Spleen (tissue), 7 donors: ENCODE results near the gene DNAJB7.

Experiments
- POLR2A ChIP-seq, 3 donors: fragments of 450-650 bp; IDR thresholded peaks; one replicate each; pipeline ENCODE4 v1.5.1; 2017; ENCODE audit warnings: antibody characterized with exemption in 3 of 3, mild to moderate bottlenecking in 1 of 3
- POLR2AphosphoS5 ChIP-seq, 3 donors: sonication (generic); formaldehyde crosslinking; IDR thresholded peaks; one replicate each; pipeline ENCODE4 v1.5.1; 2017; ENCODE audit warnings: antibody characterized with exemption in 3 of 3
- TF ChIP-seq, protein P1 (sequence below), 11 experiments: fragments of 200-600 bp in 7 of 11; fragments of 450-650 bp in 4 of 11; sonication (generic) in 4 of 11; IDR thresholded peaks in 8 of 11; conservative IDR thresholded peaks in 3 of 11; 1 replicate in 7 of 11; 2 replicates in 4 of 11; pipeline versions ENCODE4 v1.4.0 to v1.8.0; 2016 to 2021; ENCODE audit warnings: antibody characterized with exemption in 11 of 11, inconsistent platforms in 4 of 11, mild to moderate bottlenecking in 1 of 11
- donor health status: DM: no; HTN: no; CAD: no; lungs with moderate emphysema.
- donor health status: DM: no; HTN: no; CAD: no.
- donor health status: DM: no; HTN: no; CAD: no.

DNA sequence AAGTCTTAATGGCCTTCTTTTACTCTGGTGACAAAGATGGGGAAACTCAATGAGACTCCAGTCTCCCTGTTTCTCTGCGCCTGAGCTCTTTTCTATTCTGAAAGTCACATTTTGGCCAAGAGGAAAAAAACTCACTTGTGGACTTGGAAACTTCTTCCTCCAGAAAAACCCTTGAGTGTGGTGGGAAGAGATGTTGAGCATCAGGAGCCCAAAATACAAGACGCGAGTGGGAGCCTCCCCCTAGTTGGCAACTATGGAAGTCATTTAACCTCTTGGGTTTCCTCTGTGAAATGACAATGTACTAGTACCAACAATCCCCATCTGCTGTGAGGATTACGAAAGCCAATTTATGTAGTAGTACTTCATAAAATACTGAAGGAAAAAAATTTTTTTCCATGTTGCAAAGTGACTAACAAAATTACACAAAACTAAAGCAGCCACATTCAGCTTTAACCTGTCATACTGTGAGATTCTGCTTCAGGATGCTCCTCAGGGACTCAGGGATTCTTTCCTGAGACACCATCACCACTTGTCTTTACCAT lies 42.2 kb downstream of the DNAJB7 start:
- TF ChIP-seq, protein P1, sequence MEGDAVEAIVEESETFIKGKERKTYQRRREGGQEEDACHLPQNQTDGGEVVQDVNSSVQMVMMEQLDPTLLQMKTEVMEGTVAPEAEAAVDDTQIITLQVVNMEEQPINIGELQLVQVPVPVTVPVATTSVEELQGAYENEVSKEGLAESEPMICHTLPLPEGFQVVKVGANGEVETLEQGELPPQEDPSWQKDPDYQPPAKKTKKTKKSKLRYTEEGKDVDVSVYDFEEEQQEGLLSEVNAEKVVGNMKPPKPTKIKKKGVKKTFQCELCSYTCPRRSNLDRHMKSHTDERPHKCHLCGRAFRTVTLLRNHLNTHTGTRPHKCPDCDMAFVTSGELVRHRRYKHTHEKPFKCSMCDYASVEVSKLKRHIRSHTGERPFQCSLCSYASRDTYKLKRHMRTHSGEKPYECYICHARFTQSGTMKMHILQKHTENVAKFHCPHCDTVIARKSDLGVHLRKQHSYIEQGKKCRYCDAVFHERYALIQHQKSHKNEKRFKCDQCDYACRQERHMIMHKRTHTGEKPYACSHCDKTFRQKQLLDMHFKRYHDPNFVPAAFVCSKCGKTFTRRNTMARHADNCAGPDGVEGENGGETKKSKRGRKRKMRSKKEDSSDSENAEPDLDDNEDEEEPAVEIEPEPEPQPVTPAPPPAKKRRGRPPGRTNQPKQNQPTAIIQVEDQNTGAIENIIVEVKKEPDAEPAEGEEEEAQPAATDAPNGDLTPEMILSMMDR (IDR thresholded peaks at IDR 0.05 in 8 of 11, conservative IDR thresholded peaks at IDR 0.05 in 3 of 11): no peak
- TF ChIP-seq POLR2AphosphoS5 (IDR thresholded peaks at IDR 0.05) (no peak), POLR2A (IDR thresholded peaks at IDR 0.05) (no peak)
